HG02610 (cell line): ENCODE data around the gene RSPO4.

Source experiments
- ATAC-seq: cut with Tn5 transposase; IDR thresholded peaks from one replicate; pipeline ENCODE4 v1.9.1; 2021; ENCODE audit warnings: mild to moderate bottlenecking, moderate library complexity; ENCODE audit not compliant: unreplicated experiment

RSPO4 gene

DNA sequence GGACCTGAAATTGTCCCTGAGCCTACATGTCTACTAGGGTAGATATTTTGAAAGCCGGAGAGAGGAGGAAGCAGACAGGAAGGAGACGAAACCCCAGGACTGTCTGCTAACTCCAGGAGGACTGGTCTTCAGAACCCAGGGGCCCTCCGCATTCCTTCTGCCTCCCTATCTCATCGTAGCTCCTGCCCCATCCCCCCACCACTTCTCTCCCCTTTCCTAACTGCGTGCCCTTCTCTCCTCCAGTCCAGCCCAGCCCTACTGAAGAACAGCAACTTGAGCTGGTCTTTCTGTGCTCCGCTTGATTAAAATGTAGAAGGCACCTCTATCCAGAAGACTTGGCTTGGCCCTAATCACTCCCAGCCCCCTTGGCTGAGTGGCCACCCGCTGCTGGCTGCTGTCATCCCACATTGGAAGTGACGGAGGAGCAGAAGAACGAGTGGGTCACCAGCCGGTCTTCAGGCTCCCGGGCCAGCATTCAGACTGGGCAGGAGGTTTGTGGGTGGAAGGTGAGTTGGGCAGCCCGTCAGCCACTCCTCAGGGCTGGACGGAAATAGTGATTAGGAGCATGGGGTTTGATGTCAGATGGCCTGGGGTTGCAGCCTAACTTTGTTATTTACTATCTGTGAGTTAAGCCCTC is 57.2 kb downstream of the RSPO4 start:
- no peak for ATAC-seq

DNA sequence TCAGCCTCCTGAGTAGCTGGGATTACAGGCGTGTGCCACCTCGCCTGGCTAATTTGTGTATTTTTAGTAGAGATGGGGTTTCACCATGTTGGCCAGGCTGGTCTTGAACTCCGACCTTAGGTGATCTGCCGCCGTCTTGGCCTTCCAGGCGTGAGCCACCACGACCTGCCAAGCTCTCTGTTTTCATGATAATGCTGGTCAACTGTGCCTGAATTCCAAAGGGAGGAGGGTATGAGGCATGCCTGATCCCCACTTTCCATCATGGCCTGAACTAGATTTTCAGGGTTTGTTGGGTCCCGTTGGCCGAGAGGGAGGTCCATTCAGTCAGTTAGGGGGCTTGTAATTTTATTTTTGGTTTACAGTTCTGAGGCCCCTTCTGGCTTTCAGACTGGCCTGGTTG is 58.0 kb downstream of the RSPO4 start:
- ATAC-seq: no peak

DNA sequence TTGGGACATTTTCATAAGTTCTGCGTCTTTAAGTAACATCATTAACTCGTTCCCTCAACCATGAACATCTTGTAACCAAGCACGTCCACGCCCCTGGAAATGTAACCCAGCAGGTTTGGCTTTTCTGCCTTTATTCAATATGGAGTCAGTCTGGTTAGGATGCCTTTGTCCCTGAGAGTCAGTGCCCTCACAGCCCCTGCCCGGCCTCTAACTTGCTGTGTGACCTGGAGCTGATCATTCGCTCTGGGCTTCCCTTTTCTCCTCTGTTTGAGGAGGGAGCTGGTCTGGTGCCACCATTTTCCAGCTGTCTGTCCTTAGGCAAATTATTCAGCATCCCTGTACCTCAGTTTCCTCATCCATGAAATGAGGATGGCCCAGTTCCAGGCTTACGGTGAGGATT is 59.5 kb downstream of the RSPO4 start:
- ATAC-seq: no peak

DNA sequence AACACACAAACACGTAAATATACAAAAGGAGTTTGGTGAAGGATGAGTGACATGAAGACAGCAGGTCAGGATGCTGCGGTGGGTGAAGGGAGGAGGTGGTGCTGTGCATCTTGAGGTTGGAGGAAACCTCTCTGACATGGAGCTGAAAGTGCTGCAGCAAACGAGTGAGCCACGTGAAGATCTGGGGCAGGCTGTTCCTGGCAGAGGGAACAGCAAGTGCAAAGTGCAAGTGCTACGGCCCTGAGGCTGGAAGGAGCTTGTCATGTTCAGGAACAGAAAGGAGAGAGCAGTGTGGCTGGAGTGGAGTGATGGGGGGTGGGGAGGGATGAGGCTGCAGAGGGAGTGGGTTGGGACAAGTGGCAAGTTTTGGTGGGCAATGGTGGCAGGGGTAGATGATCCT is 61.2 kb downstream of the RSPO4 start:
- ATAC-seq: no peak

DNA sequence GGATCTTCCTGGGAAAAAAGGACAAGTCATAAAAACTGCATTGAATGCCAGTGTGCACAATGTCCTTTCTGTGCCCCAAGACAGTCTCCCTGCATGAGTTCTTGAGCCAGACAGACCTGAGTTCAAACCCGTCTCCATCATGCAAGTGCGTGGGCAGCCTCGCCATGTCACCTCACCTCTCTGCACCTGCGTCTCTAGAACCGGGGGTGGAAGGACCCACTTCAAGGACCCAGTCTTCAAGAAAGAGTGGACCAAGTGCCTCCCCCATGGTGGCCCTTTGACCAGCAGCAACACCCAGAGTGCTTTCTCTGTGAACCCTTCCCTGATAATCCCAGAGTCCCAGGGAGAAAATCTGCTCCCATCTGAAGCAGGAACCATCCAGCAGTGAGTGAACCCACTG is 62.5 kb downstream of the RSPO4 start:
- no peak for ATAC-seq

DNA sequence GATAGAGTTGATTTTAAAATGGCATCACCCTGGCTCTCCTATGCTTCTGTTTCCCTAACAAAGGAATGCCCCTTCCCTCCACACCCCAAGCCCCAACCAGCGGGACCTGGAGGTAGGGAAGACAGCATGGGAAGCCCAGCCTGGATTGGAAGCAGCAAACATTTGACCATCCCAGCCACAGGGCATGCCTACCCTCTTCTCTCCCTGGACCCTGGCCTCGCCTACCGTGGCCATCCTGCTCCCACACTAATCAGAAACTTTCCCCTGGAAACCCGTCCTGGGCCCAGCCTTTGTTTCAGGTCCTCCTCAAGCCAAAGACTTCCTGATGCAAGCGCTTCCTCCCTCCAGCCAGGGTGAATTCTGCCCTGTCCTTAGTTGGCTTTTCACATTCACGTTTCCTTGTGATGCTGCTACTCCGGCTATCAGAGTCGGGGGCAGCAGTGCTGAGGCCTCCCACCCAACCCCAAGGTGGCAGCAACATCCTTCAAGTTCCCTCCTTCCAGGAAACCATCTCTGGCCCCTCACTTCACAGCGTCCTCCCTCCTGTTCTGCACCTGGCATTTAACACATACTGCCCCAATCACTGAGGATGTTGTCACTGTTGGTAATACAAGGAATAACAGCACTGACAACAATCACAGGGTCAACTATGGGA is 67.8 kb downstream of the RSPO4 start:
- ATAC-seq: no peak

DNA sequence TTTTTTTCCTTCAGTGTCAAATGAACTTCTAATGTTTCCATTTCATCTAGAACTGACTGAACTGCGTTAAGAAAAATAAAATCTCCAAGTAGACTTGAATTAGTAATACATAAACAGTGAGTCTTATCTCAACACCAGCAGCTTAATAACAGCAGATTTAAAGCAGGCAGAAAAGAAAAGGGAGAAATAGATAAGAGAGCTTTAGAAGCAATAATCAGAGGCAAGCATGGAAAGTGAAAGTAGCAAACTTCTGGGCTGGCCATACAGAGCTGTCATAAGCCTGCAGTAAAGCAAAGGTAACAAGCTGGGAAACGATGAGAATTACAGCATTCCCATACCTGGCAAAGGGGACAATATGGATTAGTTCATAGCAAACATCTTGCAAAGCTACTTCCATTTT is 69.1 kb downstream of the RSPO4 start:
- ATAC-seq: no peak

DNA sequence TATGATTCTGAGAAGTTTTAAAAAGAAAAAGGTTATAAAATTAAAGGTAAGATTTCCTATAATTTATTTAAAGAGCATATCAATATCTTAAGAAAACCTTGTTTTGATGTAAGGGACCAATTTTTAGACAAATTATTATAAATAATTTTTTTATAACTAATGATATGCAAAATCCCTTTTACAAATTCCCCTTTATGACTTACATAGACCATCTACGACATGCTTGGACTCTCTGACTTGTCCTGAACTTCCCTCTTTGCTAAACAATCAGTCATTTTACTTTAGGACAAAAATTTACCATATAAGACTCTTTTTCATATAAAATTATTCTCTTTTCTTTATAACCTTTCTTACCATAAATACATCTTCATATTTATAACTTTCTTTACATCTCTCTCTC is 70.7 kb downstream of the RSPO4 start:
- no peak for ATAC-seq

DNA sequence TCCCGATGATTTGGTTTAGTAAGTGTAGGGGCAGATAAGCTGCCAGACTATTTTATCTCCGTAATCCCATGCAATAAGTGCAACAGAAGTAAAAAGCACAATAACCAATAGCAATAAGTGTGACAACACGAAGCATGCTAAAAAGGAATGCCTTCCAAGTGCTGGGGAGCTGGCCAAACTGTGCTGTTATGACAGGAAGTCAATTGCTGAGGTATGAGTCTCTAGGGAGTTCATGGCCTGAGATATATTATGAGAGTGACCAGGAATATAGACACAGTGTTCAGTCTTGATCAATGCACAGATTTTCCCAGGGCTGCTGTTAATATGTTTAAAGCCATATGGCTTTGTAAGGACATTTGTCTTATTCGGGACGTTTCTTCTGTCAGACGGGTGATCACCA is 75.4 kb downstream of the RSPO4 start:
- ATAC-seq: no peak

DNA sequence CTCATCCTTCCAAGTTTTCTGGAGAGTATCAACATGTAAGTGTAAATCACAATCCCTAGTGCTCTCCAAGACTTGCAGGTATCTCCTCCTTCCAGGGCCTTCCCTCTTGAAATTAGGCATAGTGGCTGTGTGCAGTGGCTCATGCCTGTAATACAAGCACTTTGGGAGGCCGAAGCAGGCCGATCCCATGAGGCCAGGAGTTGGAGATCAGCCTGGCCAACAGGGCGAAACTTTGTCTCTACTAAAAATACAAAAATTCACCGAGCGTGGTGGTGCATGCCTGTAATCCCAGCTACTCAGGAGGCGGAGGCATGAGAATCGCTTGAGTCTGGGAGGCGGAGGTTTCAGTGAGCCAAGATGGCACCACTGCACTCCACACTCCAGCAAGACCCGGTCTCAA is 76.6 kb downstream of the RSPO4 start:
- ATAC-seq: no peak

DNA sequence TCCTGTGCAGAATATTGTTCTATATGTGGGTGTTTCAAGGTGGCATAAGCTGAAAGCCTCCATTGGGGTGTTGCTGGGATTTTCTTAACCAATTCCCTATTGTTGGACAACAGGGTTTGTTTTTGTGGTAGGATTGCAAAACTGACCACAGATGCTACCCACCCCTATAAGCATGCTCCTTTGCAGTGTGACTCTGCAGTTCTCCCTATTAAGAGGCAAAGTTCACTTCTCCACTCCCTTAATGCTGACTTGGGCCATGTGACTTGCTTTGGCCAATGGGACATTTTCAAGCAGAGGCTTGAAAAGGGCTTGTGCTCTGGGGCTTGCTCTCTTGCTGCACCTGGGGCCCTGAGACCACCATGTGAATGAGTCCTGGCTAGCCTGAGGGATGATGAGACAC is 77.5 kb downstream of the RSPO4 start:
- no peak for ATAC-seq

DNA sequence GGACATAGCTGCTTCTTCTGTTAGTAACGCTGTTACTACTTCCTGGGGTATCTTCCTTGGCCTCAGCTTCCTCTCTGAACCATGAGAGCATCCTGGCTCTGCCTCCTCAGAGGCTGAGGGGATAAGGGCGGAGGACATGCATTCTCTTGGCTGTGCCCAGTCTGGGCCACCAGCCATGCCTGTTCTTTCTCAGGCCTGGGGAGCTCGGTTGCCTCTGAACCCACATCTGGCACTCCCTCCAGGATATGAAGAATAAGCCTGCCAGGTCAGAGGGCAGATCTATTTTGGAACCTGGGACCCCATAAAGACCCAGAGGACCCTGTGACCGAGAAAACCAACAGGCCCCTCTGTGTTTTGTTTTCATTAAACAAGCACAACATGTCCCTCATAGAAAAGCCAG is 79.3 kb downstream of the RSPO4 start:
- ATAC-seq: no peak

DNA sequence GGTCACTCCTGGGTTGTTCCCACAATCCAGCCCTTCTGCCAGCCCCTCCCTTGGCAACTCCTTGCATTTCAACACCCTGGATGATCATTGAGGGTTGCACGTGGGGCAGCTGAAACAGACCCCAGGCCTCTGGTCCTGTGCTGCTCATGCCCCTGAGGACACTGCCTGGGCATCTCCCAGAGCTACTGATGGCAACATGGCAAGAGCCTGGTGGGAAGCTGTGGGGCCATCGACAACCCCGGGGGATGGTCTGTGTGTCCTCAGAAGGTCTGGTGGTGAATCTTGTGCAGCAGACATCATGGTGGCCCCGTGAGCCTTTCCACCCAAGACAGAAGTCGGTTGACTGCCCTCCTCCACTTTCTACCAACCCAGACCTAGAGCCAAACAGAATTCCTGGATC is 81.0 kb downstream of the RSPO4 start:
- ATAC-seq: no peak

DNA sequence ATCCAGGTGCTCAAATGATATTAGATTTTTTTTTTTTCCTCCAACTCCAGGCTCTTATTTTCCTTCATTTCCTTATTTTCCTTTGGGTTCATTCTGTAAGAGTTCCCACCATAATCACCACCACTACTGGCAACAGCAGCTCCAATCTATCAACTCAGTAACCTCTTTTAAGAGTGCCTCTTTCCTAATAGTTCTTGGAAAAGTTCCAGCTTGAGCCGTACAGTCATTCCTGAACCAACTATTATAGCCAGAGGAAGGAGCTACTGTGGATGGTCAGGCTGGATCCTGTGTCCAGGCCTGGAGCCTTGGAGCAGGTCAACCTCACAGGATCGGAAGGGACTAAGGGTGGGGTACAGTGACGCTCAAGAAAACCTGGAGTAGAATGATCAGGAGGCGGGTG is 81.8 kb downstream of the RSPO4 start:
- no peak for ATAC-seq

DNA sequence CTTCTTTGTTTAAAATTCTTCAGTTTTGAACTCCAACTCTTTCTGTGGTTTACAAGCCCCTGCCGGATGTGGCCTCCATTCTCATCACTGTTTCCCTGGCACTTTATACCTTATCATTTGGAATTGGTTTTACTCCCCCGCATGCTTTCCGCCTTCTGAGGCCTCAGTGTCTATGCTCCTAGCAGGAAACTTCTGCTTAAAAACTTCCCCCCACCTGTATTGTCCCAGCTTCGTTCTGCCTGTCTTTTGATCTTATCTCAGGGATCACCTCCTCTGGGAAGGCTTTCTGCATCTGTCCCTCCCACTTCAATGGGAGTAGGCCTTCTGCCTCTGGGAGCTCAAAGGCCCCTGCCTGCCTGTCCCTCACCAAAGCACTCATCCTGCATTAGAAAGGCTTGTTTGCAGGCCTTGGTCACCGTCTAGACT is 82.6 kb downstream of the RSPO4 start:
- ATAC-seq: no peak

DNA sequence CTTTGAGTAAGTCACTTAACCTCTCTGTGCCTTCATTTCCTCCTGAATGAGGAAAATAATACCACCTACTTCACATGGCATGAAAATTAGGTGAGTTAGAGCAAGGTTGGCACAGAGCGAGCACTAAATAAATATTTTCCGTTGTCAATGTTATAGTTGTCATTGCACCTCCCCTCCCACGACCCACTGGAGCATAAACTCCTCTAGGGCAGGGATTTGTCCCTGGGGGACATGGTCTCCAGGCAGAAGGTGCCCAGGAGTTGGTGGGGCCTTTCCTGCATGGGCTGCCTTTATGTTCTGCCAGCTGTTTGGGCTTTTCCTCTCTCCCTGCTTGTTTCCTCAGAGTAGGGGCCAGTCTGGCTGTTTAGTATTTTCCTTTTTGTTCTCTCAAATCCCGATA is 84.7 kb downstream of the RSPO4 start:
- ATAC-seq: no peak

DNA sequence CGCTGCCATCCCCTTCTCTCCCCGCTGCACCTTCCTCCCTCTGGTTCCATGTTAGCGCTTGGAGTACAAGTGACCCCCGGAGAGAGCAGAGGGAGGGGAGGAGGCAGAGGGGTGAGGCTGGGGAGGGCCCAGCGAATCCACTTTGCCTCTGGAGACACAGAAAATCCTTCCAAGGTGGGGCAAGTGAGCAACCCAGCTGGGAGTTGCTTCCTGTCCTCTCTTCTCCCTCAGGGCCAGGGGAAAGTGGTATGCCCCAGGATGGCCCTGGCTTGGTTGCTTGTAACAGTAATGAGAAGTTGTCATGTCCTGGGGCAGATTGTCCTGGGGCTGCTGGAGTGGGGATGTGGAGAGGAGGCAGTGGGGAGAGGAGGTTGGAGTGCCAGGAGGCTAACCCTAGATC is 85.3 kb downstream of the RSPO4 start:
- ATAC-seq: no peak

DNA sequence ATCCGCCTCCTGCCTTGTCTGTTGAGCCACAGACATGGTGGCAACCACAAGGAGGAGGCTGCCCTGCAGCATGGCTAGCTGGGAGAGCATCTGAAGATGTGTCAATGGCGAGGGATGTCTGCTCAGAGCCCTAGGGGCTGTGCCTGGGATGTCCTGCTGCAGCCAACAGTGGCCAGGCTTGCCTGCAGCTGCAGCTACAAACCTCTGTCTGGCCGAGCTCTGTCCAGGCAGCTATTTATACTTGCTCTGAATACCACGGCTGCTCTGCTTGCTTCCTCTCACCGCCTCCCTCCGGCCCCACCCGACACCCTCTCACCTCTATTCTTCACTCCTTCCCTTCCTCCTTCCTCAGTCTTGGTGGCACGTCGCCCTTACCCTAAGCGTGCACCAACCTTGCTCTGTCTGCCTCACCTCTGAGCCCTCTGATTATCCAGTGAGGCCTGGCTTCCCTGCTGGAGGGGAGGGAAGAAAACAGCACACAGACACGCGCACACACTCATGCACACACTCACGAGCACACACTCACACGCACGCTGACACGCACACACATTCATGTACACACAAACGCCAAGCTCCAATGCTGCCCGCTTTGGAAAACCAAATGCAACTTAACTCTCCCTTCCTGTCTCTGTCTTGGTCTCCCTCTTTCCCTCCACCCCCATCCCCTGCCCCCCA is 85.8 kb downstream of the RSPO4 start, which contains the start of gene ANGPT4:
ANGPT4 (minus strand) TSS at position 210 of the 675 bp plus-strand sequence; CDS start at position 90, 120 bp downstream.
- ATAC-seq: no peak

DNA sequence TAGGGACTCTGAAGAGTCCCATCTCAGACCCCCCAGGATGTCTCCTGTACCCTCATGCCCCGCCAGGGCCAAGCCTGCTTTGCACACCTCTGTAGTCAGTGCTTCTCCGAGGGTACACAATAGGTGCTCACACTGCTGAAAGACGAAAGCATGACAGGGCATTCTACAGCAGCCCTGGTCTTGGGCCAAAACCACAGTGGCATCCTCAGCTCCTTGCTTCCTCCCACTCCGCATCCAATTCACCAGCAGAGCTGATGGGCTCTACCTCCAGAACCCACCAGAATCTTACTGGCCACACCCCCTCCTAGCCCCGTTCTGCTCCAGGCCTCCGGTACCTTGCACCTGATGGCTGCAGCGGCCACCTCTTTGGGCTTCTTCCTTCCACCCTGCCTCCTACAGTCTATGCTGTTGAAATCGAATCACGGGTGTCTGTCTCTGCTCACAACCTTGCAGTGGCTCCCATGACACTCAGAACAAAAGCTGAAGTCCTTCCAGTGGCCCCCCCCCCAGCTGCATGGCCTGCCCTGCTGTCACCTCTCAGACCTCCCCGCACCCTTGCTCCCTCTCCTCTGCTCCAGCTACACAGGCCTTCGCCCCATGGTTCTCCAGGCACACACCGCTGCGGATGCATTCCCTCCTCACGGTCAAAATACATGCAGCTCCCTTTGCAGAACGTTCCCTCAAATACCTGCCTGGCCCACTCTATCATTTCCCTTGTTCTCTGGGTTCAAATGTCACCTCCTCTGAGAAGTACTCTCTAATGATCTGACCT is 87.2 kb downstream of the RSPO4 start:
- ATAC-seq: no peak

DNA sequence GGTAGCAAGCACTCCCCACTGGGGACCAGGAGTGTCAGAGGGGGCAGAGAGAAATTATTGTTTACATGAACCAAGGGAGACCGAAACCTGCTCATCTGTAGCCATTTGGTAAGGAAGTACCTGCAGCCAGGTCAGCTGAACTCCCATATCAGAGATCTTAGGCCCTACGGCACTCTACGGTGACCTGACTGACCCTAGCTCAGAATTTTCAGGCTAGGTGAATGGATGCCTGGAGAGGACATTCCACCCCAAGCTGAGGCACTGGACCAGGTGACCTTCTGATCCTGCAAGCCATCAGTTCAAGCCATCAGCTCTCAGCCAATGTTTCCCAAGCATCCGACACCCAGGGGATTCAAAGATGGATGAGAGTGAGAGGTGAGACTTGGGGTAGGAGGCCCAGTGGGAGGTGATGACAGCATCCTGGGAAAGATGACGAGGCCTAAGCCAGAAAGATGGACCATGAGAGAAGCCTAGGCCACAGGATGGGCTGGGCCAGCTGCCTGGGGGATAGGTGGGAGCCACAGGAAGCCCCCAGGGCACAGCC is 88.7 kb downstream of the RSPO4 start:
- ATAC-seq: no peak

DNA sequence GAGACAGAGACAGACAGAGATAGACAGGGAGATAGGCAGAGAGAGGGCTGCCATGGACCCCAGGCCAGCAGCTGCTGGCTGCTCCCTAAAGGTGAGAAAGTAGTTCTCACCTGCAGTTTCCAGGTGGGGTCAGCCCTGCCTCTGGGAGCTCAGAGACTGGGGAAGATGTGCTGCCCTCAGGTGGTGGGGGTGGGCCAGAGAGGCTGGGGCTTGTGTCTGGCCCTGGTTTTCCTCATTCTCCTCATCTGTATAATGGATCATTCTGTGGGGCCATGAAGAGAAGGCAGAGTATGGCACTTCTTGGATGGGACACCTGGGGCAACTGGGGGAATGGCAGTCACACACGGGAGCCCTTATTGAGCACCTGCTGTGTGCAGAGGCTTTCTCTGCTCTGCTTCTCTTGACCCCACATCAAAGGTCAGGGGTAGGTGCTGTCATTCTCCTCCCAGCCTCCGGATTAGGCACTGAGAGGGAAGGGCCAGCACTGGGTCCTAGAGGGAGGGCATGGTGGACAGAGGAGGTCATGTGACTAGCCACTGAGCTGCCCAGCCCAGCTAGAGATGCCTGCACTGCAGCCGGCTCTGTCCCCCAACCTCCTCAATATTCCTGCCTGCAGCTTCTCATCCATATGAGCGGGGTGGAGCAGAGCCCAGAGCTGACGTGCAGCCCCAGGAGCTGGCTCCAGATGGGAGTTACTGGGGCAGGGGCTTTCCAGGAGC is 90.1 kb downstream of the RSPO4 start:
- ATAC-seq: no peak
